HG03159 (cell line): Measurements from ENCODE around the gene SRC.

Experiments
- ATAC-seq: cut with Tn5 transposase; IDR thresholded peaks from one replicate; pipeline ENCODE4 v1.9.1; 2021; ENCODE audit warnings: mild to moderate bottlenecking, moderate library complexity; ENCODE audit not compliant: unreplicated experiment

Gene SRC

DNA sequence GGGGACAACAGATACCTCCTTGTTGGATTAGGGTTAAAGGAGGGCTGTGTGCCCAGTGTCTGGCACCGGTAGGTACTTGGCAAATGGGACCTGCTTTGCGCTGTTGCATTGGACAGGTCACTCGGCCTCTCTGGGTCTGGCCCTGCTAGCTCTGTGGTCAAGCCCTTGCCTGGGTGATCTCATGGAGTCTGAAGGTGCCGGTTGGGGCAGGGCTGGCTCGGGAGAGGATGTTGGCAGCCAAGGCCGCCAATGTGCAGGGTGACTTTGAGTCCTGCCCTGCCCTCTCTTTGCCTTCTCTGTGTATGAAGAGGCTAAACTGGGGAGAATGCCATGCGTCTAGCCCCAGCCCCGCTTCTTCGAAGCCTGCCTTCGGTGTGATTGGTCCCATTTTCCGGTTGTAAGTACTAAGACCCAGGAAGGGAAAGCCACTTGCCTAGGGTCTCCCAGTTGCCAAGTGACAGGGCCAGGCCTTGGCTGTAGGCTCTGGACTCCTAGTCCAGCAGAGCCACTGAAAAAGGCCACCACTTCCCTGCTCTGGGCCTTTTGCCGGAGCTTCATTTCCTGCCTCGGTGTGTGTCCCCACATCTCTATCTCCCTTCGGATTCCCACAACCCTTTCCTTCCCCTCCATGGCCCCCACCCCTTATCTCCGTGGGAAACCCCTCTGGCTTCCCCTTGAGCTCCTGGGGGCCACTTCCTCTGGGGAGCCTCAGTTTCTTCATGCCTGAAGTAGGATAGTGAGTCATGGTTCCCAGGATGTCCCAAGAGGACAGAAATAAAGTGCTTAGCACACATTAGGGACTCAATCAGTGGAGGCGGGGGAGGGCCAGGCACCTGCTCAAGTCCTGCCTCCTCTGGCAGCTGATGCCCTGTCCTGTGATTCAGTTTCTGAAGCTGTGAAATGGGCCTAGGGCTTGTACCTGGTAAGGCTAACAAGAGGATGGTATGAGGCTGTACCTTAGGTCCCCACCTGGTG lies 3.9 kb downstream of the SRC start:
- ATAC-seq, result no peak

- no peak for ATAC-seq
These were observed 5.0 kb downstream of the SRC start for GRCh38 chr20:37350649-37351574.

DNA sequence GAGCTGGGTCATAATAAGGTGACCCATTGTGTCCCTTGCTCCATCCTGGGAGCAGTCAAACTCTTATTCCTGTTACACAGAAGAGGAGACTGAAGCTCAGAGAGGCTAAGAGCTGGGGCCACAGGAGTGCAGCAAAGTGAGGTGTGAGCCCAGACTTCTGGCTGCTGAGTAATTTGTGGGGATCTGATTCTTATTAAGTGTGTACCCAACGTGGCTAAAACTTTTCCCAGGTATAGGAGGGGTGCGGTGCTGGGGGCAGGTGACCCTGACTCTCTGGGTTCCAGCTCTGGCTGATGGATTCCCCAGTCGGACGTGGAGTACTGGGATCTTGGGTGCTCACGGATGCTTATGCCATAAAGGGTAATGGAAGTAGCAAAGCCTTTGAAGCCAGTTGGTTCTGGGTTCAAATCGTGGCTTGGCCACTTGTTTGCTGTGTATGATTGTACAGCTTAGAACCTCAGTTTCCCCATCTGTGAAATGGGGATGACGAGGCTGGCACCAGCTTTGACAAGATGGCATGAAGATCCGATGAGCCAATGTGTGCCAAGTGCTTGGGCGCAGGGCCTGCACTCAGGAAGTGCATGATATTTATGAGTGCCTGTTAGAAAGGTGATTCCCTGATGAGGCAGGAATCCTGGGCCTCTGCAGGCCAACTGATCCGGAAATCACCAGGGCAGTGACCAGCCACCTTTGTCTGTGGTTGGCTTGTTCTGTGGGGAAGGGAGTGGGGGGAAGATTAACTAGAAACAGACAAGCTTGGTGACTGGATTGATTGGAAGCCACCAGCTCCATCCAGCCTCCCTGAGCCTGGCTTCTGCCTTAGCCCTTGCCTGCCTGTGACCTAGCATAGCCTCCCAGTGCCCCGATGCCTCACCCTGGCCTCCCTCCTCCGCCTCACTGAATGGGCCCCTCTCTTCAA lies 6.0 kb downstream of the SRC start:
- no peak for ATAC-seq

- ATAC-seq, result no peak
These were observed 6.7 kb downstream of the SRC start for GRCh38 chr20:37352608-37352980.

GRCh38 chr20:37353285-37353849 lies 7.4 kb downstream of the SRC start:
- no peak for ATAC-seq

DNA sequence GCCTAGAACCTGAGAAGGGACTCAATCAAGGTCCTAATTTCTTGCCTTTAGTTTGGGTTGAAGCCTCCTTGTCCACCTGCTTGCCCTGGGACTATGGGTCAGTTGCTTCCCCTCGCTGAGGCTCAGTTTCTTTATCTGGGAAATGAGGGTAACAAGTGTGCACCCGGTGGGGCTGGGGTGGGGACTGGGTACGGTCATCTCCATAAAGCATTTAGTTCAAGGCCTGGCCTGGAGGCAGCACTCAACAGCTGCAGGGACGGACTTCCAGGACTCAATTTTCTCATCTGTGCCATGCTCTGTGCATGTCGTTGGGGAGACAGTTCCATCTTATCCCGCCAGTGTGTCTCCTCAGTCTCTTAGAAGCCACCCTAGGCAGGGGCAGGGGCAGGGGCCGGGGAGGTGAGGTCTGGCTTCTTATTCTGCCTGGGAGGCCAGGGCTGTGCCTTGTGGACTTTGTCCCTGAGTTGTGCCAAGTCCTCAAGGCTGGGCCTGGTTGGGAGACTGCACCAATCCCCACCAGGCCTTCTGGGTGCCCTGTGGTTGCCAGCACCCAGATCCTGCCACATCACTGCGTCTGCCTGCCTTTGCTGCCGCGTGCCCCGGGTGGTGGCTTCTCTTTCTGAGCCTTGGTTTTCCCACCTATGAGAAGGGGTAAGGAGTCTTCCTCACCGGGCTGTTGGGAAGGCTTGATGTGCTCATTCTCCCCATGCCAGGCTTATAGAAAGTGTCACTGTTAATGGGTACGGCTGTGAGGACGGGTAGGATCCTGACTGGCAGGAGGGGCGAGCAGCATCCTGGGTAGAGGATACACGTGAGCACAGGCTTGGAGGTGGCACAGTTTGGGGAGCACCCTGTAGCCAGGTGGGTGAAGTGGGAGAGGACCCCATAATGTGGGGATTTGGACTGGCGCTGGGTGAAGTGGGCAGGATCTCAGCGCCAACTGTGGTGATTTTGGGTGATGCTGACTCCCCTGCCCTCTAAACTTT lies 8.6 kb downstream of the SRC start:
- ATAC-seq, result no peak

- no peak for ATAC-seq
These were observed 9.6 kb downstream of the SRC start for GRCh38 chr20:37355252-37356180.

- no peak for ATAC-seq
These were observed 10.4 kb downstream of the SRC start for GRCh38 chr20:37356387-37356786.

DNA sequence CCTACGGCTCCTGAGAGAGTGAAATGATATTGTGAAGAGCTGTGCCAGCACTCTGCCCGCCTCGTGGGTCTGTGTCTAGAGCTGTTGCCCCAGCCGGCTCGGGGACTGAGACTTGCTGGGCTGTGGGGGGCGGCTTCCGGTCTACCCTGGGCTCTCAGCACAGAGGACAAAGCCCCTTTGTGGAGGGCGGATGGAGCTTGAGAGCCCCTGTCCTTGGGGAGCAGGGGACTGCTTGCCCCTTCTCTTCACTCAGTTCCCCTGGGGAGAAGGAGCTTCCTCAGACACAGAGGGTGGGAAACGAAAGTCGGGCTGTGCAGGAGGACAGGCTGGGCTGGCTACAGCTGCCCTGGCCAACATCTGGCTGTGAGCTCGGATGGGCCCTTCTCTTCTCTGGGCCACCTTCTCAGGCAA lies 11.0 kb downstream of the SRC start:
- ATAC-seq, result no peak

DNA sequence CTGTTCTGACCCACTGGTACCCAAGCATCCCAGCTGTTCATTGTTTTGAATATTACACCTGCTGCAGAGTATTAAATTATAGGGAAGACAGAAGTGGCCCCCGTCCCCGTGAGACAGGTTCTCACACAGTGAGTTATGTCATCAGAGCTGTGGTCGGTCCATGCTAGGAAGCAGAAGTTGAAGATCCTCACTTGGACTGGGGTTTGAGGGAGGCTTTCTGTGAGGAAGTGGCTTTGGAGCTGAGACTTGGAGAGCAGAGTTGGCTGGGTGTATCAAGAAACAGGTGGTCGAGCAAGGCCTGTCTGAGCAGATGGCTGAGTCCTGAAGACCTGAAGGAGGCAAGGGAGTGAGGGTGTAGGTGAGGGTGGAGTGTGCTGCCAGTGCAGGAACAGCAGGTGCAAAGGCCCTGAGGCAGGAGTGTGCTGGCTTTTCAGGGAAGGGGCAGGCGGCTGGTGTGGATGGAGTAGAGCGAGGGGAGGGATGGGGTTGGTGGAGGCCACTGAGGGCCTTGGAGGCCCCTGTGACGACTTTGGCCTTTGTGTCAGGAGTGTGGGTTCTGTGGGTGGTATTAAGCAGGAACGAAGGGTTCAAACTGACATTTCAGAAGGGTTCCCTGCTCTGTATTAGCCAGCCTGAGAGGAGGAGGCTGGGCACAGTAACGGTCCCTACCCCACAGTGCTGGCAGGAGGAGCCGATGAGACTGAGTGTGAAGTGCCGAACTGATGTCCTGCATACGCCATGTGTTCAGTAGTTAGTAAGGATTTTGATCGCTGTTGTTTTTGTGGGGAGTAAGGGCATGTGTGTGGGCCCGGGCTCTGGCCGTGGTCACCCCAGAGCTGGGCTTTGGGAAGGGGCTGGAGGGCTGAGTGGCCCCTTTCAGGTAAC lies 11.8 kb downstream of the SRC start:
- no peak for ATAC-seq

DNA sequence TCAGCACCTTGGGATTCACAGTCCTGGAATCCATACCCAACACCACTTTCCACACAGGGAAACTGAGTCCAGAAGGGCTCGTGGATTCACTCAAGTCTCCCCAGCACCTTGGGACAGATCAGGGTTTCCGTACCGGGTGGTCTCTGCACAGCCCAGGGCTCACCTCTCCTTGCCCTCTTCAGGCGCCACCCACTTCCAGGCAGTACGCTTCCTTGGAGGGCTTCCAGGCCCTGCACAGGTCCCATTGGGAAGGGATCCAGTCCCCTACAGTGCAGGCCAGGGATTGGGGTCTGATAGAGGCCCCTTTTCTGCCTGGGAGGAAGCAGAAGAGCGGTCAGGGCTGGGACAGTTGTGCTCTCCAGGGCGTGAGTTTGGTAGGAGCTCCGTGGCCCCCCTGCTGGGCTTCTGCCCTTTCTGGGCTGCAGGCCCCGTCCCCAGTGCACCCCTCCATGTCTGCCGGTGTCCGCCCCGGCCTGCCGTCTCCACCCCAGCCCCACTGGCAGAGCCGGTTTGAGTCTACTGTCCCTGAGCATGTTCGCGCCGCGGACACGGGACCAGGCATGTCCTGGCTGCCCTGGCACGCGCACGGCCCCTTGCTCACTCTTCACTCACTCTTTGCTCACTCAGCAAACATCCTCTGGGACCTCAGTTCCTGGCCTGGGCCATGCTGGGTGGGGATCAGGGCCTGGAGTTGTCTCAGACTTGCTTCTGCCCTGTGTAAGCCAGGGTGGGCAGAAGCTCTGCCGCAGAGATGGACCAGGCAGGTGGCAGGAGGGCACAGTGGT lies 12.6 kb downstream of the SRC start:
- no peak for ATAC-seq

DNA sequence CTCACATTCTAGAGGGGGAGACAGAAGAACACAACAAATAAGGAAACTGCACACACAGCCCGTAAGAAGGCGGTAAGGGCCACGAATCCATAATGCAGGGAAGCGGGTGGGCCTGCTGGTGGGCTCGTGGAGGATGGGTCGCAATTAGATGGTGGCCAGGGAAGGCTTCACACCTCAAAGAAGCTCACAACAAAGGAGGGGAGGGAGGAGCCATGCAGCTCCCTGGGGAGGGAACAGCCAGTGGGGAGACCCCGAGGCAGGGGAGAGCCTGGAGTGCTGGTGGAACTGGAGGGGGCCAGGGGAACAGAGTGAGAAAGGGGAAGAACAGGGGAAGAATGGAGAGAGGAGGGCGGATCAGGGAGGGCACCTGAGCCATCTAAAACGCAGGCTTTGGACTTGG lies 13.4 kb downstream of the SRC start:
- no peak for ATAC-seq

DNA sequence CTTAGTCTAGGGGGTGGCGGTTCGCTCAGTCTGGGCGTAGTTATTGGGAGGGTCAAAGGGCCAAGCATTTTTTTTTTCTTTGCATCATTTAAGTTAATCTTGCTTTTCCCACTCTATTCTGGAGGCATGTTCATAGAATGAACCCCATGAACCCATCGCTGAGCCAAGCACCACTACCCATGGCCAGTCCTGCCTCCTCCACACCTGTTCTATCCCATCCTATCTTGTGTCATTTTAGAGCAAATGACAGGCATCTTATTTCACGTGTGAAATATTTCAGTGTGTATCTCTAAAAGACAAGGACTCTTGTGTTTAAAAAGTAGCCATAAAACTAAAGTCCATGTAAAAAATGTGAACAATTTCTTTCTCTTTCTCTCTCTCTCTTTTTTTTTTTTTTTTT lies 13.9 kb downstream of the SRC start:
- no peak for ATAC-seq

GRCh38 chr20:37360391-37361115 lies 14.6 kb downstream of the SRC start:
- no peak for ATAC-seq

DNA sequence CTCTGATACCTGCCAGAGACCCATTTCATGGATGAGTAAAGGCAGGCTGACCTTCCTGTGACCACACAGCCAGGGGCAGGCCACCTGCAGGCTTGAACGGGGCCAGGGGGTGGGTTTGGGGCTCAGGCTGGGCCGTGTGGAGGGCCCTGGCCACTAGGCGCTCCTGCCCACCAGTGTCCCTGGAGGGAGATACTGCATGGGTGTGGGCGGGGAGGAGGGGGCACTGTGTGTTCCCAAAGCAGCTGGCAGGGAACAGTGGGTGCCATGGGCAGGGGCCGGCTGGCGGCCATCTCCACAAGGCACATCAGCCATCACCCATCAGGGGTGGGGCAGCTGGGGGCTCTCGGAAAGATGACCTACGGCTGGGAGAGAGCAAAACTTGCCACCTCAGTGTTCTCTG lies 15.4 kb downstream of the SRC start:
- no peak for ATAC-seq
